NCI-H82 treated with DMSO at 0.1 percent for 48 hours (cell line): ENCODE results near the gene PITX1.
"Not testable (repeated sequence)": the region's sequence is repeated elsewhere in the genome, so short reads cannot be mapped to it uniquely, and the experiment has no call there.

ENCODE experiments used
- DNase-seq: peaks from one replicate; lab custom pipeline; 2025; ENCODE audit not compliant: unreplicated experiment; lab: John Stamatoyannopoulos, UW

The PITX1 gene

GRCh38 chr5:135033901-135034235, at the start of gene PITX1:
Gene PITX1 (minus strand): TSS chr5:135034228. CDS start chr5:135033881, 347 bp downstream.
- no peak for DNase-seq

- not testable (repeated sequence) for DNase-seq
Measured at GRCh38 chr5:135083334-135083733, 49.3 kb upstream of the PITX1 start.

GRCh38 chr5:135081240-135081639, 47.2 kb upstream of the PITX1 start:
- no peak for DNase-seq

- no peak for DNase-seq
Measured at GRCh38 chr5:135079760-135080159, 45.7 kb upstream of the PITX1 start.

- no peak for DNase-seq
Measured at GRCh38 chr5:135079099-135079681, 45.2 kb upstream of the PITX1 start.

- no peak for DNase-seq
Measured at GRCh38 chr5:135076801-135077200, 42.8 kb upstream of the PITX1 start.

GRCh38 chr5:135076051-135076491, 42.0 kb upstream of the PITX1 start:
- DNase-seq = no peak

- DNase-seq = no peak
Measured at GRCh38 chr5:135075621-135076020, 41.6 kb upstream of the PITX1 start.

- no peak for DNase-seq
Measured at GRCh38 chr5:135073761-135074345, 39.8 kb upstream of the PITX1 start.

GRCh38 chr5:135072387-135073281, 38.6 kb upstream of the PITX1 start:
- no peak for DNase-seq

- DNase-seq = no peak
Measured at GRCh38 chr5:135071311-135071710, 37.3 kb upstream of the PITX1 start.

GRCh38 chr5:135069895-135070657, 36.0 kb upstream of the PITX1 start:
- DNase-seq = no peak

GRCh38 chr5:135069016-135069770, 35.2 kb upstream of the PITX1 start:
- no peak for DNase-seq

GRCh38 chr5:135067587-135067986, 33.6 kb upstream of the PITX1 start:
- DNase-seq = no peak

- no peak for DNase-seq
Measured at GRCh38 chr5:135066781-135067180, 32.8 kb upstream of the PITX1 start.

- DNase-seq = no peak
Measured at GRCh38 chr5:135065306-135066265, 31.6 kb upstream of the PITX1 start.

- no peak for DNase-seq
Measured at GRCh38 chr5:135064235-135064570, 30.2 kb upstream of the PITX1 start.

GRCh38 chr5:135063511-135064234, 29.6 kb upstream of the PITX1 start:
- DNase-seq = no peak

GRCh38 chr5:135063056-135063445, 29.0 kb upstream of the PITX1 start:
- DNase-seq = no peak
